H1 (cell line): Measurements from ENCODE around the gene HLA-DPB1. TPM values are rescaled to one million over a fixed set of nuclear protein-coding genes. Genes with fewer than 3 reads are reported as not detected.

Experiments
- CHD2 ChIP-seq: IDR thresholded peaks from 2 replicates; pipeline ENCODE4 v1.6.1; 2012; ENCODE audit warnings: low read length, improper control_type of control experiment
- NANOG ChIP-seq: IDR thresholded peaks from 2 replicates; pipeline ENCODE4 v1.6.1; 2011; ENCODE audit warnings: low read length, low read depth, mild to moderate bottlenecking, inconsistent platforms; ENCODE audit not compliant: insufficient read depth, poor library complexity, severe bottlenecking
- RFX5 ChIP-seq: IDR thresholded peaks from 2 replicates; pipeline ENCODE4 v1.6.1; 2011; ENCODE audit warnings: low read depth, low read length, improper control_type of control experiment, borderline replicate concordance
- YY1 ChIP-seq: IDR thresholded peaks from 2 replicates; pipeline ENCODE4 v1.6.1; 2011; ENCODE audit warnings: low read depth, mild to moderate bottlenecking, low read length
- polyA plus RNA-seq, 7 experiments: library from polyadenylated mRNA; depleted of rRNA in 3 of 7; stranded (reverse) in 5 of 7; unstranded in 2 of 7; fragments of >200 nt in 5 of 7; fragments of 200-250 nt in 2 of 7; gene quantifications; 1 replicate in 5 of 7; 2 replicates in 1 of 7; 4 replicates in 1 of 7; pipeline versions ENCODE4 v1.2.1 to v1.2.3, GENCODE V29; 2011 to 2013; ENCODE audit warnings: missing spikeins in 2 of 7, mixed read lengths in 2 of 7
- total RNA-seq: library from RNA; stranded (reverse); fragmentation: NEBNext Ultra II Directional; extraction: Animal tissue kit (Norgen Biotek cat#: 25700); gene quantifications from 2 replicates; pipeline ENCODE4 v1.2.1, GENCODE V29; 2021

The HLA-DPB1 gene
- total and polyA plus RNA-seq, 2 of the 8 experiments (the other 6 are each of a cell fraction or from before 2014, with no cell fraction given): 32.3 to 58.8 TPM

DNA sequence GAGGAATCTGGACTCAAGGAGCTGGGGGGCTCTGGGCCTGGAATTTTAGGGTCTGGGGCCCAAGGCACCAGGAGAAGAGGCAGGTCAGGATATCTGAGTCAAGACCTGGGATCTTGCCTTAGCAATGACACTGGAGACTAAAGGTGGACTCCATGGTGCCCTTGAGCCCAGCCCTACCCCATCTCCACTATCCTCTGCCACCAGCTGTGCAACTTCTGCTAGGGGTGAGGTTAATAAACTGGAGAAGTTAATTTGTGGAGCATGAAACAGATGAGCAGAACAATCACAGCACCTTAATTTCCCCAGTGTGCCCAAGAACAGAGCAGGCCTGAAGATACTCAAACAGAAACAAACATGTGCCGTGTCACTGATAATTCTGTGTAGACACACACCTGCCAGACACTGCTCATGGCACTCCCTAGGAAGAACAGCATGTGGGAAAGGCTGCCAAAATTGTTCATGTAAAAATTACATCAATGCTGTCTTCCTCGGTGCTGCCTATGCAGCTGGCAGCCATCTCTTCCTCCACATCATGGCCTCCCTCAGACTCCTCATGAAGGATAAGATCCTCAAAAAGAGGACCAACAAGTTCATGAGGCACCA lies 3.2 kb downstream of the HLA-DPB1 start (continued):
- TF ChIP-seq RFX5: no peak
- TF ChIP-seq NANOG: no peak
- TF ChIP-seq CHD2: no peak
- TF ChIP-seq YY1: no peak
